Fibroblast of peridontal ligament (primary cell): ENCODE results near the gene PLIN4.
"Not testable (repeated sequence)": the region's sequence is repeated elsewhere in the genome, so short reads cannot be mapped to it uniquely, and the experiment has no call there.

Experiments
- DNase-seq: peaks from one replicate; pipeline ENCODE4 v3.0.0-alpha.2; 2010; ENCODE audit errors: extremely low read depth

The PLIN4 gene

DNA sequence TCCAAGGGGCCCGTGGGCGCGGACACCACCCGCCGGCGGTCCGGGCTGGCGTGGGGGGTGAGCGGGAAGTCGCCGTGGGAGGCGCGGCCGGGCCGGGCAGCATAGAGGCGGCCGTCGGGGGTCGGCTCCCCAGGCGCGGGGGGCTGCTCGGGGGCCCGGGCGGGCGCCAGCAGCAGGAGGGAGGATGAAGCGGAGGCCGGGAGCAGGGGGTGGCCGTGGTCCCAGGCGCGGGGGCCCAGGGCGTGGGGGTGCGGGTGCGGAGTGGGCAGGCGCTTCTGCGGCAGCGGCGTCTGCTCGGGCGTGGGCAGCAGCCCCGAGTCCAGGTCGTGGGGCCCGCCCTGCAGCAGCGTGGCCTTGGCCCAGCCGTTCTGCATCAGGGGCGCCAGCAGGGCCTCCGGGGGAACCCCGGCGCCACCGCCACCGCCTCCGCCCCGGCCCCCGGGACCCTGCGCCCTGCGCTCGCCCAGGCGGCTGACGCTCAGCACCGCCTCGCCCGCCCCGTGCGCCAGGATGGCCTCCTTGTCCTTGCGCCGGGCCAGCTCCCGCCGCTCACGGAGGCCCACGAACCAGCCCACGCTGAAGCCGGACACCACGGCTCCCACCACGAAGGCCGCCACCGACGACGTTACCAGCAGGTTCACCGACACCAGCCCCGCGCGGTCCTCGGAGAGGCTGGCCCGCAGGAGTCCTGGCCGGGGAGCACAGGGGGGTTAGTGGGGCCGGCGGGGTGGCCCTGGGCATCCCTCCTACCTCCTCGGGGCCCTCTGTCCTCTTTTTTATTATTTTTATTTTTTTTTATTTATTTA, 25.8 kb upstream of the PLIN4 start:
- no peak for DNase-seq

DNA sequence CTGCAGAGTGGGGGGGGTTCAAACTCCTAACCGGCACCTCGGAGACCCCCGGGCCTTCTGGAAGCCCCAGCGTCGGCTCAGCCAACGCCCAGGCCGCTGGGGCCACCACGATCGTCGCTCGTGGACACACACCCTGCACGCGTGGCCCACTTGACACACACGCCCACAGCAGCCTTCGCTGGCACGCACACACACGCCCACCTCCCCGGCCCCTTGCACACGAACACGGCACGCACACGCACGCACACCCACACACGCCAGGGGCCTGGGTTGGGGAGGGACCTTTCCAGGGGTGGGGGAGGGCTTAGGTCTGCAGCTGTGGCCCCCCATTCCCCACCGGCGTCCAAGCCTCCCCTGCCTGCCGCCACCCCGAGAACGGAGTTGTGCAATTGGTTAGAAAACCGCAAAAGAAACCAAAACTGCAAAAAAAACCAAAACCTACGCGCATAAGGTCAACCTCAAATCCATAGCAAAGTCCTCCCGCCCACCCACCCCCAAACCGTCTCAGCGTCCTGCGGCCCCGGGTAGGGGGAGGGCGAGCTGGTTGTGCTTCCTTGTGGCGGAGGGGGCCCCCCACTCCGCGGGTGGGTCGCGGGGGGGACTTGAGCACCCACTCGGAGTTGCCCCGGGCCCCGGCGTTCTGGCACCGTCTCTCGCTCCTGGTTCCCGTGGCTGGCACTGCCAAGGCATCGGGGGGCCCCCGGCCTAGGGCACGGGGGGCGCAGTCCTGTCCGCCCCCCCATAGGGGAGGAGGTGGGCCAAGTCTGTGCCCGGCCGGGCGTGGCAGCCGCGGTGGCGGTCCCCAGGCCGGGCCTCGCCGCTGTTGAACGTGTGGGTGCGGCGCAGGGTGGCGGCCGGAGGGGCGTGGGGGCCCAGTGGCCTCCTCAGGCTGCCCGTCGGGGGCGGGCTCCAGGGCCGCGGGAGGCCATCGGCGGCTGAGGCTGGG, 24.9 kb upstream of the PLIN4 start:
- no peak for DNase-seq

GRCh38 chr19:4541806-4542145, 23.5 kb upstream of the PLIN4 start:
- not testable (repeated sequence) for DNase-seq

DNA sequence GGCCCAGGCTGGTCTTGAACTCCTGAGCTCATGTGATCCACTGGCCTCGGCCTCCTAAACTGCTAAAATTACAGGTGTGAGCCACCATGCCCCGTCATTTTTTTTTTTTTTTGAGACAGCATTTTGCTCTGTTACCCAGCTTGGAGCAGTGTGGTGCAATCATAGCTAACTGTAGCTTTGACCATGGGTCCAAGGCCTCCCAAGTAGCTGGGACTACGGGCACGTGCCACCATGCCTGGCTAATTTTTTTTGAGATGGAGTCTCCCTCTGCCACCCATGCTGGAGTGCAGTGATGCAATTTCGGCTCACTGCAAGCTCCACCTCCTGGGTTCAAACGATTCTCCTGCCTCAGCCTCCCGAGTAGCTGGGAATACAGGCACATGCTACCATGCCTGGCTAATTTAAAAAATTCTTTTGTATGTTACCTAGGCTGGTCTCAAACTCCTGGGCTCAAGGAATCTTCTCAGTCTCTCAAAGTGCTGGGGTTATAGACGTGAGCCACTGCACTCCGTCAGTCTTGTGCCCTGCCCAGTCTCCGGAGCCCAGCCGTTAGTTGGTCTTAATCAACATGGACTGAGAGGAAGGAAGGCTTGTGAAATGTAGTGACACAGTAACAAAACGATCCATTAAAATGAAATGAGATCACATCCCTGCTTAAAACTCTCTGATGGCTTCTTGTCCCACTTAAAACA, 23.0 kb upstream of the PLIN4 start:
- DNase-seq = no peak

- no peak for DNase-seq
These were observed 21.7 kb upstream of the PLIN4 start, which contains the start of gene LRG1 for GRCh38 chr19:4539693-4540581. LRG1 (minus strand) TSS chr19:4540036; CDS start chr19:4540013, 23 bp downstream.

DNA sequence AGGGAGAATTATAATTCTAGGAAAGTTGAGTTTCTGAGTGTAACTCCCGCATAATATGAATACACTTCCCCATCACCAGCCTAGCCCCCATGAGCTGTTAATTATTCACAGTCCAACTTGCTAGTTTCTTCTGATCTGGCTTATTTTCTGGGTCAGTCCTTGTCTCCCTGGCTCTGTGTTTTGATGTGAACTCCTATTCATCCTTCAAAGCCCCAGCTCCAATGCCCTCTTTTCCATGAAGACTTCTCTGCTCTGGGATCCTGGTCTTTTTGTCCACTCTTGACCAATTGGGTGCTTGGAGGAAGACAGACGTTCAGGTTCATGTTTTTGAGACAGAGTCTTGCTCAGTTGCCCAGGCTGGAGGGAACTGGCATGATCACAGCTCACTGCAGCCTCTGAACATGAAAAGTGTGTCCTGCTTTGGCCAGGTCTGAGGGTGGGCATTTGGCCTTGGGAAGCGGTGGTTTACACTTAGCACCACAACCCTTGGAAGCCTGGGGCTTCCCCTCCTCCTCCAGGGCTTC, 20.9 kb upstream of the PLIN4 start:
- DNase-seq = no peak

DNA sequence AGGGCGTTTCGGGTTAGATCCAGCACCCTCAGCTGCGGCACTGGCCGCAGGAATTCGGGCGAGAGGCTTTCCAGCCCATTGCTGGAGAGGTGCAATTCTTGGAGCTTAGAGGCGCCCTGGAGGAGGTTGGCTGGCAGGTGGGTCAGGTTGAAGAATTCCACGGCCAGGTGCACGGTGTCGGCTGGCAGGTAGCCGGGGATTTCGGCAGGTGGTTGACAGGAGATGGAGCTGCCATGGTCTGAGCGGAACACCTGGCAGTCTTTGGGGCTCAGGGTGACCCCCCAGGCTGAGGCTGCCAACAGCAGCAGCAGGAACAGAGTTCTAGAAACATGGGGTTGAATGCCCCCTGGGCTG, 20.3 kb upstream of the PLIN4 start:
- no peak for DNase-seq

DNA sequence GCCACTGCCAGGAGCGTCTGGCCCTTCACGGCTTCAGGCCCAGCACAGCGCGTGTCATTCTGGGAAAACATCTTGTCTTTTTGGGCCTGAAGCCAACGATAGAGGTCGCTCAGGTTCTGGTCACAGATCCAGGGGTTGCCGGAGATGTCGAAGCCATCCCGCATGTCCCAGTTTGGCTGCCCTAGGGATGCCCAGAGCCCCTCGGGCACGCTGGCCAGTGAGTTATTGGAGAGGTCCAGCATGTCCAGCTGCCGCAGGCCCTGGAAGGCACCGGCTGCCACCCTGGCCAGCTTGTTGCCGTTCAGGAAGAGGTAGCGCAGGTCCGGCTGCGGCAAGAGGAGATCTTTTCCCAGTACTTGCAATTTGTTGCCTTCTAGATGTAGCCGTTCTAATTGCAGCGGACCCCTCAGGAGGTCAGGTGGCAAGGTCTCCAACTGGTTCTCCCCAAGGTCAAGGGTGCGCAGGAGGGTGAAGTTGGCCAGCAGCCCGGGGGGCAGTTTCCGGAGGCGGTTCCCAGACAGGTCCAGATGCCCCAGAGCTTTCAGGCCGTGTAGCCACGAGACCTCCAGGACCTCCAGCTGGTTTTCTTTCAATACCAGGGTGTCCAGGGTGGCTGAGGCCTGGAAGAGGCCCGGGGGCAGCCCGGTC, 19.8 kb upstream of the PLIN4 start:
- DNase-seq = no peak

DNA sequence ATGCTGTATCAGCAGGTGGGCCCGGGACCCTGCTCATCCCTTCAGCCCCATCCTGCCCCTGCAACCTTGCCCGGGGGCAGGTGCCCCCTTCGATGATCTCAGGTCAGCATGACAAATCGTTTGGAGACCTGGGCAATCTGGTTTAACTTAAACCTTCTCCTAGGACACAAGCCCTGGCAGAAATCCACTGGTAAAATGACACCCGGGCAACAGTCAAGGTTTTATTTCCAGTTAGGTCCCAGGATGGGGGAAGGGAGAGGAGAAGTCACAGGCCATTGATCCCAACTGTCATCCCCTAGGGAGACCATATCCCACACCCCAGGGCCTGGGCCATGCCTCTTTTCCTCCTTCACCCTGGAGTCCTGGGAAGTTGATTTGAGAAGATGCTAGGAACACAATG, 18.5 kb upstream of the PLIN4 start:
- DNase-seq = no peak

DNA sequence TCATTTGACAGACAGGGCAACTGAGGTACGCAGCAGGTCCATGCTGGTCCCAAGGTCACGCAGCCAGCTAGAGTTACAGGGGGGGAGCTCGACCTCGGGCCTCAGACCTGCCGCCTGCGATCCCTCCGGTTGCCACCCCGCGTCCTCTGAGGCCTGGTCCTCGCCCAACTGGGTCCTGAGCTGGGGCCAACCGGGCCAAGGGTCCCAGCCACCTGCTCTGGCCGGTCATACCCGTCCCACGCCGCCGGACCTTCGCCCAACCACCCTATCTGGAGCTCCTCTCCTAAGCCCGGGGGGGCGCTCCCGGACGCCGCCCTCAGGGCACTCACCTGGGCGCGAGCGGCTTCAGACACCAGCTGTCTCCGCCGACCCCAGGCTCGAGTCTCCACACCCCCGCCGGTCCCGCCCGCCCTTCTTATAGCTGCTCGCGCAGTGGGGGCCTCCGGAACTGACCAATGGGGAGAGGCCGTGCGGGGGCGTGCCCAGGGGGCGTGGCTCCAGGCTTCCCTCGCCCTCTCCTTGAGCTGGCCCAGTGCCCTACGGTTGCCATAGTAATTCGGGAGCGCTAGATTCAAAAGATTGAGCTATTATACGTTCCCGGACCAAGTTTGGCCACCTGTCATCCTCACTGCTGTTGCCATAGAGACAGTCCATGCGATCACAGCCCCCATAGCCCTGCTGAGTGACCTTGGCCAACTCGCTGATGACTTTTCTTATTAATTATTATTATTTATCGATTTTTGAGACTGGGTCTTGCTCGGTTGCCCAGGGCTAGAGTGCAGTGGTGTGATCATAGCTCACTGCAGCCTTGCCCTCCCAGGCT, 16.8 kb upstream of the PLIN4 start, which contains the start of gene PLIN5:
PLIN5 (minus strand) TSS at position 389 of the 823 bp plus-strand sequence. CDS start 1,150 bp downstream, outside the sequence.
- DNase-seq = no peak

DNA sequence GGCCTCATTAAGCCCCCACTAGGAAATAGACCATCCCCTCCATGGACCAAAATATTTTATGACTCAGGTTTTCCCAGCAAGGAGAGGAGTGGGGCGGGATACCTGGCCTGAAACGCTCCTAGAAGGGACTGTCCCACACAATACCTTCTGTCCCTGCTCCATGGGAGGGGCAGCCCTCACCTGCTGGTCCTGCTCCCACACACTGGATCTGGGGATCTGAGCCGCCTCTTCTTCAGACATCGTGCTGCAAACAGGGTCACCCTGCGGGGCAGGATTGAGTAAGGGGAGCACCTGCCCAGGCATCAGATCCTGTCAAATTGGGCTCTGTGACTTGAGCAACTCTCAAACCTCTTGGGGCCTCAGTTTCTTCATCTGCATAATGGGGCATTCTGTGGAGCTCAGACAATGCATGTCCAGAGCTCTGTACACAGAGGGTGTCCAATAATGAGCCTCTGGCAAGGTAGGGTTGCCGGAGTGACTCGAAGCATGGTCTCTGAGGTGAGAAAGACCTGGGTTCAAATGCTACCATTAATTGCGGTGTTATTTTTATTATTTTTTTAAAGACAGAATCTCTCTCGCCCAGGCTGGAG, 15.6 kb upstream of the PLIN4 start:
- no peak for DNase-seq

DNA sequence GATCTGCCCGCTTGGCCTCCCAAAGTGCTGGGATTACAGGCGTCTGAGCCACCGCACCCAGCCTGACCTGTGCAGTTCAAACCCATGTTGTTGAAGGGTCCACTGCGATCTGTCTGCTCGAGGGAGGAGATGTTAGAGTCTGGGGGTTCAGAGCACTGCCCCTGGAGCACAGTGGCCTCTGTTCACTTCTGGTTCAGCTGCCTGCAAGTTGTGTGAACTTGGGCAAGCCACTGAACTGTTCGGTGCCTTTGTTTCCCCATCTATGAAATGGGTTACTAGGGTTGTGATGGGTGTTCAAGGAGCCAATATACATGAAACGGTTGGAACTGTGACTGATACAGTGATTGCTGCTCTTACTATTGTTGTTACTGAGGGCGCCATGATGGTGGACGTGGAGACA, 15.0 kb upstream of the PLIN4 start:
- DNase-seq = no peak

DNA sequence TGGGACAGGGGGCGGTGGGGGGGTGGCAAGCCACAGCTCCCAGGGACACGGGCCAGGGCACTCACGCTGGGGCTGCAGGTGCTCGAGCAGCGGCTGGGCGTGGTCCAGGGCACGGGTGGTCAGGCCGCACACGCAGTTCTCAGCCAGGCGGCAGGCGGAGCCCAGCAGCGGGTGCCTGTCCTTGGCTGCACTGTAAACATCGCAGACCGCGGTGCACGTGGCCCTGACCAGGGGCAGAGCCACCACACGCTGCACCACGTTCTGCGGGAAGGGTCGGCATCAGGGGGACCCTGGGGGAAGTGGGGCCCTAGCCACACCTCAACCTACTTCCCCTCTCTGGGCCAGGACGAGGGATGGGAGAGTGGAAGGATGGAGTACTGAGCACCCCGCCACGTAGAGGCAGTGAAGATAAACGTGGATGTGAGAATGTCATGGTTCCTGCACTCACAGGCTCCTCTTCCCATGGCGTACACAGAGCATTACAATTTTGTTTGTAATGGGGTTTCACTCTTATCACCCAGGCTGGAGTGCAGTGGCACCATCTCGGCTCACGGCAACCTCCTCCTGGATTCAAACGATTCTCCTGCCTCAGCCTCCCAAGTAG, 13.4 kb upstream of the PLIN4 start:
- no peak for DNase-seq

- no peak for DNase-seq
These were observed 11.7 kb upstream of the PLIN4 start for GRCh38 chr19:4529924-4530522.

- no peak for DNase-seq
These were observed 10.6 kb upstream of the PLIN4 start for GRCh38 chr19:4528843-4529242.

GRCh38 chr19:4527377-4527776, 9.1 kb upstream of the PLIN4 start:
- not testable (repeated sequence) for DNase-seq

GRCh38 chr19:4525563-4526002, 7.3 kb upstream of the PLIN4 start:
- no peak for DNase-seq
